Breast epithelium (tissue), 4 donors: Measurements from ENCODE around the gene PCDHGA6. TPM values are rescaled to one million over a fixed set of nuclear protein-coding genes. Genes with fewer than 3 reads are reported as not detected.
A peak's percentile ranks its signal among the peaks of the same experiment; 100 is the strongest.

Experiments used
- DNase-seq, 2 donors: peaks; one replicate each; pipeline ENCODE4 v3.0.0-alpha.2; 2019; ENCODE audit warnings: low spot score in 2 of 2
- H3K27ac ChIP-seq, 2 donors: fragments of 200-600 bp; sonication (generic) in 1 of 2; one replicate each; pipeline ENCODE4 v1.5.1; 2016 to 2019; ENCODE audit warnings: mild to moderate bottlenecking in 1 of 2
- H3K27me3 ChIP-seq, 2 donors: fragments of 200-600 bp; sonication (generic) in 1 of 2; one replicate each; pipeline versions ENCODE4 v1.5.1 to v1.6.0; 2017 to 2019; ENCODE audit warnings: control low read depth in 1 of 2, mild to moderate bottlenecking in 1 of 2
- H3K36me3 ChIP-seq: fragments of 200-600 bp; one replicate; pipeline ENCODE4 v1.5.1; 2019
- H3K4me1 ChIP-seq, 2 donors: fragments of 200-600 bp; sonication (generic); one replicate each; pipeline ENCODE4 v1.5.1; 2016 to 2019; ENCODE audit warnings: control low read depth in 1 of 2
- H3K4me3 ChIP-seq, 3 donors: fragments of 200-600 bp; sonication (generic); 1 replicate in 2 of 3; 2 replicates in 1 of 3; pipeline ENCODE4 v1.5.1; 2016 to 2019; ENCODE audit warnings: mild to moderate bottlenecking in 3 of 3, moderate library complexity in 2 of 3
- H3K9me3 ChIP-seq, 2 donors: fragments of 200-600 bp; sonication (generic) in 1 of 2; one replicate each; pipeline ENCODE4 v1.5.1; 2016 to 2019; ENCODE audit warnings: control low read depth in 1 of 2
- CTCF ChIP-seq, 3 donors: fragments of 450-650 bp; IDR thresholded peaks; one replicate each; pipeline ENCODE4 v1.5.1; 2016 to 2017; ENCODE audit warnings: antibody characterized with exemption in 3 of 3, mild to moderate bottlenecking in 3 of 3, moderate library complexity in 3 of 3
- POLR2A ChIP-seq: fragments of 450-650 bp; IDR thresholded peaks from one replicate; pipeline ENCODE4 v1.6.1; 2016; ENCODE audit warnings: antibody characterized with exemption, mild to moderate bottlenecking, moderate library complexity
- POLR2AphosphoS5 ChIP-seq, 3 donors: sonication (generic); formaldehyde crosslinking; IDR thresholded peaks; one replicate each; pipeline ENCODE4 v1.6.1; 2017; ENCODE audit warnings: antibody characterized with exemption in 3 of 3
- intact Hi-C: fragments of 100-400 bp; cut with DNase I; formaldehyde crosslinking; loops from one replicate; pipeline ENCODE4 v1.15.1; 2023; ENCODE audit warnings: low total_unique reads
- total RNA-seq, 3 donors: library from RNA; depleted of rRNA; stranded (reverse); fragments of >200 nt; gene quantifications; one replicate each; pipeline ENCODE4 v1.1.0, GENCODE V29; 2016

The PCDHGA6 gene
- total RNA-seq, 3 donors from 2014 or later = 4.0 to 8.5 (median 8.3) TPM

GRCh38 chr5:141419074-141419880, 45.6 kb downstream of the PCDHGA6 start:
- no peak for TF ChIP-seq POLR2AphosphoS5 (IDR thresholded peaks at IDR 0.05)
- TF ChIP-seq CTCF (IDR thresholded peaks at IDR 0.05) = no peak
- no peak for TF ChIP-seq POLR2A
- DNase-seq = no peak
- intact Hi-C loops = no loop called here
- Histone ChIP-seq H3K4me1 (no peaks in the 10 kb centered on the region), H3K9me3 (peaks cover 77 to 99% of the 10 kb centered on the region in 2 donors), H3K36me3 (no peaks in the 10 kb centered on the region), H3K4me3 (peak overlapping the region in 1 of 3 donors; percentile 40), H3K27ac (no peak overlapping the region), H3K27me3 (no peaks in the 10 kb centered on the region)

- H3K36me3 ChIP-seq = no peaks in the 10 kb centered on the region
- H3K4me3 ChIP-seq = peak within 1 kb of the TSS; percentile 0 to 54 (median 22)
- H3K27ac ChIP-seq = no peak within 1 kb of the TSS
- H3K4me1 ChIP-seq = no peaks in the 10 kb centered on the region
- H3K9me3 ChIP-seq = peaks cover 80 to 100% of the 10 kb centered on the region in 2 donors
- H3K27me3 ChIP-seq = no peaks in the 10 kb centered on the region
- DNase-seq = no peak
- TF ChIP-seq CTCF (IDR thresholded peaks at IDR 0.05) (no peak), POLR2A (no peak), POLR2AphosphoS5 (IDR thresholded peaks at IDR 0.05) (no peak)
- intact Hi-C loops = loop anchor here (10.0 kb wide), 1 partner anchor 134 kb away; no protein-coding TSS in a partner anchor
Measured at GRCh38 chr5:141420855-141421488, 47.3 kb downstream of the PCDHGA6 start, which contains the start of gene PCDHGA11. PCDHGA11 (plus strand) TSS chr5:141421051; CDS start chr5:141421228, 177 bp downstream.

- TF ChIP-seq POLR2A (no peak), CTCF (IDR thresholded peaks at IDR 0.05) (no peak), POLR2AphosphoS5 (IDR thresholded peaks at IDR 0.05) (no peak)
- no peaks in the 10 kb centered on the region for H3K4me1 ChIP-seq
- H3K9me3 ChIP-seq = peaks cover 85 to 100% of the 10 kb centered on the region in 2 donors
- no peaks in the 10 kb centered on the region for H3K27me3 ChIP-seq
- H3K4me3 ChIP-seq = peak overlapping the region in 2 of 3 donors; percentile 22 to 54
- H3K36me3 ChIP-seq = no peaks in the 10 kb centered on the region
- DNase-seq = no peak
- no peak overlapping the region for H3K27ac ChIP-seq
- intact Hi-C loops = loop anchor here (10.0 kb wide), 1 partner anchor 133 kb away; no protein-coding TSS in a partner anchor
Measured at GRCh38 chr5:141421489-141421855, 47.8 kb downstream of the PCDHGA6 start.

- Histone ChIP-seq H3K27me3 (no peaks in the 10 kb centered on the region), H3K36me3 (no peaks in the 10 kb centered on the region), H3K27ac (no peak overlapping the region), H3K4me3 (peak overlapping the region in 1 of 3 donors; percentile 26), H3K4me1 (no peaks in the 10 kb centered on the region), H3K9me3 (peaks cover 93 to 100% of the 10 kb centered on the region in 2 donors)
- TF ChIP-seq POLR2A (no peak), CTCF (IDR thresholded peaks at IDR 0.05) (no peak), POLR2AphosphoS5 (IDR thresholded peaks at IDR 0.05) (no peak)
- no peak for DNase-seq
- intact Hi-C loops = loop anchor here (10.0 kb wide), 1 partner anchor 132 kb away; no protein-coding TSS in a partner anchor
Measured at GRCh38 chr5:141422742-141423291, 49.1 kb downstream of the PCDHGA6 start.
